DMS114 treated with DMSO at 0.1 percent for 48 hours (cell line): ENCODE measurements around the gene KBTBD3.

Experiments
- DNase-seq: peaks from one replicate; lab custom pipeline; 2025; ENCODE audit not compliant: unreplicated experiment; lab: John Stamatoyannopoulos, UW

The KBTBD3 gene

DNA sequence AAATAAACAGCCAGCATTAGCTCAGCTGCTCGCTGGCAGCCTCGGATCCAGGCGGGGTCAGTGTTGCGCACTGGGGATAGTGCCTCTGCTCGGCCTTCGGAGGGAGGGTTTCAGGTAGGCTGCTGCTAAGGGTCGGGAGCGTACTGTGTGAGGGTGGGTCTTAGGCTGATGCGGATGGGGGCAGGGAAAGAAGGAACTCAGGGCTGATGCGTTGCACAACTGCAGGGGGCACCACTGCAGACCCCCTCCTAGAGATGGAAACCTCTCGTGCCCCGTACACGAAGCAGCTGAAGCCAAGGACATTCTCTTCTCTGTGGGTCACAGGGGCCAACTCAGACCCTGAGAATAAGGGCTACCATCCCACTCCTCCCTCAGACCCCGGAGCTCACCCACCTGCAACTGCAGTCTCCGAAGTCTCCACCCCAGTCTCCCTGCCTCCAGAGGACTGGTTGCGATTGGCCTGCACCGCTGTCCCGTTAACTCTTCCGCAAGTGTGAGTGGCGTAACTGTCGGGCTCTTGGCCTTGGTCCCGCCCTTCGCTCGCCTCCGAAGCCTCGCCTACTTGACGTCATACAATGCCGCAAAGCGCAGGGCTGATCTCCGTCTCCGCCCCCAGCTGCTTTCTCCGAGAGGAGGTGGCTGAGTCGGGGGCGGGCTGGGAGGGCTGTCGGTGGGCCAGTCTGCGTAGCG is at the start of gene KBTBD3:
TSS of gene KBTBD3 (minus strand) at position 429 of the 690 bp plus-strand sequence. CDS start 18,250 bp downstream, outside the sequence.
- peak; percentile 91 for DNase-seq

GRCh38 chr11:106121570-106122320 is 44.6 kb upstream of the KBTBD3 start:
- DNase-seq = no peak

- no peak for DNase-seq
These were observed 28.8 kb upstream of the KBTBD3 start for GRCh38 chr11:106105986-106106385.

DNA sequence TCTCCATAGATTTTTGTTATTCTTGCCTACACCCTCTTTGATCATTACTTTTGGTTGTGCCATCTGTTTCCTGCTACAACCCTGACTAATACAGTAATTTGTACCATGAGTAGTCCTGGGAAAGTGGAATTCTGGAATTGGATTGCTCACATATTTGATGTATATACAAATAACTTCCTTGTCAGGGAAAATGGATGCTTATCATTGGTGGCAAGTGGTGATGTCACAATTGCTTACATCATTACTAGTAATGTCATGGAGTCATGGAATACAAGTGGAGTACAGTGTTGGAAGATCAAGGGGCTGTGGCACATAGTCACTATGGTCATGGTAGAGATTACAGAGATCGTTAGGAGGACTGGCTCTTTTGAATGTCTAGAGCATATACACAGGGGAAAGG is 24.7 kb upstream of the KBTBD3 start:
- DNase-seq = no peak

DNA sequence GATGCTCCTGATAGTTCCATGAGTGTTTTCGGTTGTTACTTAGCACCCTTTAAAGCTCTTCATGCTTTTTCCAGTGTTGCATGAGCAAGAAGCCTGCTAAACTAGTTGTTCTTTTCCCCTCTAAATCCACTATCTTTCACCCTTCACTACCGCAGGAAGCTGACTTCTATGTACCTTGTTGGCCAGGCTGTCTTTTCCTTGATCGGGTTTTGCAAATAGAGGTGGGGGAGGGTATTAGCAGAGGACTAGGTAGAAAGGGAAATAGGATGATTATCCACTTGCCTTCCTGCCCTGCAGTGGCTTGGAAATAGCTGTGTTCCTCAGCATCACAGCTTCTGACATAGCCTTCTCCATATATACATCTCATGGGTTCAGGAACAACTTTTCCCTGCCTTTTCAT is 24.2 kb upstream of the KBTBD3 start:
- DNase-seq = no peak

DNA sequence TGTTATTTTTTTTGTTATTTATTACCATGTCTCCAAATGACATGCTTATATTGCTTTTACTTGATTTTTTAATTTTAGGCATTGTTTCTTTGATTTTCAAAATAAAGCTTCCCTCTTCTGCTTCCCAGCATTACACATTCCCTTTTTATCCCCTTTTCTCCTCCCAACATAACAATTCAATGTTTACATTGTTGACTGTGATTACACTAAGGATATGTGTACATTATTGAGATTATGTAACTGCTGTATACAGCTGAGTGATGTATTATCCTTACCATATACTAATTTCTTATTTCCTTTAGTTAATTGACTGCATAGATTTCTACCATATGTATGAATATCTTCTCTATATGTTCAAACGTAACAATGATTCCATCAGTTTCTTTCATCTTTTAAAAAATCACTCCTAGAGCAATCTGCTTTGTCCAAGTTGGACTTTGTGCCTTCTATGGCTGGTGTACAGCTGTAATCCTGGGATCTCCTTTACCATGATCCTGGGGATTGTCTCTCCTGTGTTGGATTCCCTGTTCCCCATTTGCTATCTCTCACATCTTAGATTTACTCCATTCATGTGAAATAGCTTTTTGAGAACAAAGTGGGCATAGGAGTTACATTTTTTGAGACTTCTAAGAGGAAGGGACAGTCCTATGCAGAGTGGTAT is 21.9 kb upstream of the KBTBD3 start:
- DNase-seq = no peak

GRCh38 chr11:106092446-106092845 is 15.3 kb upstream of the KBTBD3 start:
- DNase-seq = no peak

- DNase-seq = no peak
These were observed 14.5 kb upstream of the KBTBD3 start for GRCh38 chr11:106091480-106092123.

GRCh38 chr11:106088896-106089295 is 11.7 kb upstream of the KBTBD3 start:
- DNase-seq = no peak

DNA sequence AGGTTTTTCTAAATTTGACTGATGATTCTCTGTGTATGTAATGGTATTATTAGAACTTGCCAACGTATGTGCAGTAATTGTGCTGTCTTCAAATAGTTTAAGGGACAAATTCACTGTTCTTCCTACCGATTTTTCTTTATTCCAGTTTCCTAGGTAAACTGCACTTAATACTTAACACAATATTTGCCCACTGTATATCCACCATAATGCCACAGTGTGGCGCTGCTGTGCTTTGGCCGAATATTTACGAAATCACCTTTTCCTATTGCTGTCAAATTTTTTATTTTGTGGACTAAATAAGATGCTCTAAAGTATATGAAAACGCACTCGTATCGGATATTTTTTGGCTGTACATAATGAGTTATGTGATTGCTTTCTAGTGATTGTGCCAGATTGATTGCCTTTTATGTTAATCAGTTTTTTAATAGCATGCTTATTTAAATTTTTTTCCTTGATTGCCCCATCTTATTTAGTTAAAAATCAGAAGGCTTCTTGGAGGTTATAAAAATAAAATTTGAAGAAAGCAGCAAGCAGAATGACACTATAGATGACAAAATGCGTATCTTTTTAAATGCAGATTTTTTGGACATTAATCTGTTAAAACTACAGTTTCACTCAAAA is 10.8 kb upstream of the KBTBD3 start:
- DNase-seq = peak; percentile 19

DNA sequence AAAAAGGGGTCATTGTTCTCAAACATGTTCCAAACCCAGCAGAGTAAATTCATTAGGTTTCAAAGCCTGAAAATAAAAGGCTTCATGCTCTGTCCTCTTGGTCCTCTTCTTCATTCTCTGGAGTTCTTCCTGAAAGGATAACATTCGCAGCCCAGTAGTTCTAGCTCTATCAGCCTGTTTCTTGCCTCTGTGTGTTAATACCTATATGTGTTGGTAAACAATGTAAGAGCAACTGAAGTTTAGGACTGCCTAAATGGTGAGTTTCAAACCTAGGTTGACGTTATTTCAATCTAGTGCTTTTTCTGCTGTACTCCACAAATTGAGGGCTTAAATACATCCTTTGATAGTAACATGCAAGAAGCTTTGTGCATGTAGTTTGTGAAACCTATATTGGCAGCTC is 9.7 kb upstream of the KBTBD3 start:
- no peak for DNase-seq

DNA sequence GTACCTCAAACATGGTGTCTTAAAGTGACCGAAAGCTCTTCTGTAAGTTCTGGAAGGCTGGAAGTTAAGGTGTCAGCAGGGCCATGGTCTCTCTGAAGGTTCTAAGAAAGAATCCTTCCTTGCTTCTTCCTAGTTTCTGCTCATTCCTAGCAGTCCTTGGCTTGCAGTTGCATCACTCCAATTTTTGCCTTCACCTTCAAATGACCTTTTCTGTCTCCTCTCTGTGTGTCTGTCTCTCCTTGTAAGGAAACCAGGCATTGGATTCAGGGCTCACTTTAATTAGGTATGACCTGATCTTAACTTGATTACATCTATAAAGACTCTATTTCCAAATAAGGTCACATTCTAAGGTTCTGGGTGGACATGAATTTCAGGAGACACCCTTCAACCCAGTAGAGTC is 9.0 kb upstream of the KBTBD3 start:
- DNase-seq = no peak

- DNase-seq = no peak
These were observed 4.9 kb upstream of the KBTBD3 start for GRCh38 chr11:106082096-106082495.

GRCh38 chr11:106077609-106078455 is 685 bp upstream of the KBTBD3 start, which contains the start of gene AASDHPPT:
AASDHPPT (plus strand) TSS chr11:106077662; CDS start chr11:106077711, 49 bp downstream.
- peak; percentile 10 for DNase-seq

DNA sequence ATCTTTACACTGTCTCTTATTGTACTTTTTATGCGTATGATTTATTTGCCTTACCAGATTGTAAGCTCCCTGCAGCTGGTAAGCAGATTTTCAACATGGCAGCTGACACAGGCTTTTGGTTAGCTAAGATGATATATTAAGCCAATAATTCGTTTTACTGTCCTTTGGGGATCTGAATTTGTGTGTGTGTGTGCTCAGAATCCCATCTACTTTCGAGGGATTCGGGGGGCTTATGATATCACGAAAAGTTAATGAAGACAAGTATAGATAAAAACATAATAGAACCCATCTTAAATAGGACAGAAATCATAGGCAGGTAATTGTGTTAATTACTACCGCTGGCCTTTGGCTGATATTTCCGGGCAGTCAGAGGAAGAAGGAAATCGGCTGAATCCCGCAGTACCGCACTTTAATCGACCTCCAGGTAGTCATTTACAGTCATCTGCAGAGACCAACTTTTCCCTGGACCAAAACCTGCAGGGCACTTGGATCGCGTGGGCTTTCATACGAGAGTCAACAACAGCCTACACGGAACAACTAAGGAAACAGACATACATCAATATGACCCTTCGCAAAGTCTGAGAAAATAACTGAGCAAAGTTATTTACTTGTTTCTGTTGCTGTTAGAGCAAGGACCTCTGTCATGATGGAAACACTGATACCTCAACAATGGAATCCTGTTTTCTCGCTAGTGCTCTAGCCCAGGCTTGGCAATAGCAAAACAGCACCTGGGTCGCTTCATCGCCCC is 802 bp downstream of the KBTBD3 start:
- DNase-seq = no peak

- no peak for DNase-seq
These were observed 4.3 kb downstream of the KBTBD3 start for GRCh38 chr11:106072804-106073203.

DNA sequence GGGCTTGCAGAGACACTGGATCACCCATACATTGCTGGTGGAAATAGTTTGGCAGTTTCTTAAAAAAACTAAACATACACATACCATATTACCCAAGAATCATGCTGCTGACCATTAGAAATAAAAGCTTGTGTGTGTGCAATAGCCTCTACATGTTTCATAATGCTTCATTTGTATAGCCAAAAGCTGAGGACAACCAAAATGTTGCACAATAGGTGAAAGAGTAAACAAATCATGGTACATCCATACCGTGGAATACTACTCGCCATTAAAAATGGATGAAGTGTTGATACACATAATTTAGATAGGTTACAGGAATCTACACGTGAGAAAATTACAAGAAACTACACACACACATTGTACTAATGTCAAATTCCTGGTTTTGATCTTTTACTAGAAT is 6.5 kb downstream of the KBTBD3 start:
- DNase-seq = no peak

DNA sequence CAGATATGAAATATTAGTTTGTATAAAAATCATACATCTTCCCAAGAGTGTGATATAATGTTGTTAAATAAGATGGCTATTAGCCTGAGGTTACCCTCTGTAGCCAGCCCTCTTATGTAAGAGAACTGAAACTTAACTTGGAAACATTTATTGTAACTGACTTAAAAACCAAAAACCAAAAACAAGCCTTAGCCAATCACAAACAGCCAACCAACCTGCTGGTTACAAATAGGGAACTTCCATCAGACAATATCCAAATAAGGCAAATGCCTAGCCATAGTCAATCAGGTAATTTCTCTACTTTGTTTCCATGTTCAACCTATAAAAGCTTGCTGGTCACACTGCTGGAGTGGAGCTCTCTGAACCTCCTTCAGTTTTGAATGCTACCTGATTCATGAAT is 14.1 kb downstream of the KBTBD3 start:
- no peak for DNase-seq
